GM12891 (cell line): ENCODE measurements around the gene PMM1.
"Not testable (repeated sequence)": the region's sequence is repeated elsewhere in the genome, so short reads cannot be mapped to it uniquely, and the experiment has no call there.

Source experiments
- PAX5 ChIP-seq: IDR thresholded peaks from 2 replicates; pipeline ENCODE4 v1.6.1; 2011; ENCODE audit warnings: low read length, moderate library complexity, mild to moderate bottlenecking; ENCODE audit not compliant: insufficient read depth, severe bottlenecking
- POLR2A ChIP-seq: IDR thresholded peaks from 2 replicates; pipeline ENCODE4 v1.6.1; 2011; ENCODE audit warnings: low read depth, low read length, control low read depth
- POLR2AphosphoS5 ChIP-seq: IDR thresholded peaks from 2 replicates; pipeline ENCODE4 v1.6.1; 2011; ENCODE audit warnings: low read depth, low read length, control low read depth
- TAF1 ChIP-seq: IDR thresholded peaks from 2 replicates; pipeline ENCODE4 v1.6.1; 2011; ENCODE audit warnings: low read depth, low read length, control low read depth

DNA sequence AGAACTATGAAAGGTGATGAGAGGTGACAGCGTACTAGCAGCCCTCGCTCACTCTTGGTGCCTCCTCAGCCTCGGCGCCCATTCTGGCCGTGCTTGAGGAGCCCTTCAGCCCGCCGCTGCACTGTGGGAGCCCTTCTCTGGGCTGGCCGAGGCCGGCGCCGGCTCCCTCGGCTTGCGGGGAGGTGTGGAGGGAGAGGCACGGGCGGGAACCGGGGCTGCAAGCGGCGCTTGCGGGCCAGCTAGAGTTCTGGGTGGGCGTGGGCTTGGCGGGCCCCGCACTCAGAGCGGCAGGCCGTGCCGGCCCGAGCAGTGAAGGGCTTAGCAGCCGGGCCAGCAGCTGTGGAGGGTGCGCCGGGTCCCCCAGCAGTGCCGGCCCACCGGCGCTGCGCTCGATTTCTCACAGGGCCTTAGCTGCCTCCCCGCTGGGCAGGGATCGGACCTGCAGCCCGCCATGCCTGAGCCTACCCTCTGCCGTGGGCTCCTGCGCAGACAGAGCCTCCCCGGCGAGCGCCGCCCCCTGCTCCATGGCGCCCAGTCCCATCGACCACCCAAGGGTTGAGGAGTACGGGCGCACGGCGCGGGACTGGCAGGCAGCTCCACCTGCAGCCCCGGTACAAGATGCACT is 3.8 kb upstream of the PMM1 start:
- TF ChIP-seq POLR2A, POLR2AphosphoS5, PAX5, TAF1: not testable (repeated sequence)
